GM21825 (cell line): ENCODE measurements around the gene RER1.

ENCODE experiments used
- ATAC-seq: cut with Tn5 transposase; IDR thresholded peaks from one replicate; pipeline ENCODE4 v1.9.1; 2021; ENCODE audit warnings: mild to moderate bottlenecking, moderate library complexity; ENCODE audit not compliant: unreplicated experiment

The RER1 gene

GRCh38 chr1:2418791-2419320 is 27.2 kb downstream of the RER1 start:
- ATAC-seq = no peak

- no peak for ATAC-seq
Observed at GRCh38 chr1:2419416-2419815, 27.8 kb downstream of the RER1 start.

GRCh38 chr1:2422523-2422922 is 30.9 kb downstream of the RER1 start:
- ATAC-seq = no peak

- no peak for ATAC-seq
Observed at GRCh38 chr1:2425892-2426291, 34.3 kb downstream of the RER1 start.

- ATAC-seq = no peak
Observed at GRCh38 chr1:2426540-2426939, 34.9 kb downstream of the RER1 start.

GRCh38 chr1:2427051-2427450 is 35.4 kb downstream of the RER1 start:
- ATAC-seq = no peak

GRCh38 chr1:2427976-2428375 is 36.3 kb downstream of the RER1 start:
- ATAC-seq = no peak

GRCh38 chr1:2428490-2428889 is 36.8 kb downstream of the RER1 start:
- ATAC-seq = no peak

GRCh38 chr1:2429780-2430591 is 38.3 kb downstream of the RER1 start:
- ATAC-seq = no peak

GRCh38 chr1:2430592-2430973 is 38.9 kb downstream of the RER1 start:
- no peak for ATAC-seq

- no peak for ATAC-seq
Observed at GRCh38 chr1:2431103-2431502, 39.5 kb downstream of the RER1 start.

- ATAC-seq = no peak
Observed at GRCh38 chr1:2431518-2431917, 39.9 kb downstream of the RER1 start.

- no peak for ATAC-seq
Observed at GRCh38 chr1:2432441-2432844, 40.8 kb downstream of the RER1 start.

- ATAC-seq = no peak
Observed at GRCh38 chr1:2433196-2433595, 41.6 kb downstream of the RER1 start.

GRCh38 chr1:2433936-2434655 is 42.5 kb downstream of the RER1 start:
- no peak for ATAC-seq

- ATAC-seq = no peak
Observed at GRCh38 chr1:2435091-2435490, 43.5 kb downstream of the RER1 start.

- ATAC-seq = no peak
Observed at GRCh38 chr1:2435746-2436355, 44.2 kb downstream of the RER1 start.

GRCh38 chr1:2436876-2437275 is 45.2 kb downstream of the RER1 start:
- no peak for ATAC-seq

- no peak for ATAC-seq
Observed at GRCh38 chr1:2437617-2438016, 46.0 kb downstream of the RER1 start.

GRCh38 chr1:2438038-2438437 is 46.4 kb downstream of the RER1 start:
- ATAC-seq = no peak

- ATAC-seq = no peak
Observed at GRCh38 chr1:2438641-2439040, 47.0 kb downstream of the RER1 start.

- ATAC-seq = no peak
Observed at GRCh38 chr1:2439369-2439768, 47.7 kb downstream of the RER1 start.
